Choroid plexus epithelial cell (primary cell): ENCODE data around the gene FNDC11.
"Not testable (repeated sequence)": the region's sequence is repeated elsewhere in the genome, so short reads cannot be mapped to it uniquely, and the experiment has no call there.

Experiments
- DNase-seq: peaks from one replicate; pipeline ENCODE4 v3.0.0-alpha.2; 2010; ENCODE audit warnings: low read depth
- H3K4me3 ChIP-seq: 2 replicates; pipeline ENCODE4 v1.5.1; 2011; ENCODE audit warnings: low read depth, mild to moderate bottlenecking, control low read depth, low read length, moderate library complexity
- CTCF ChIP-seq: conservative IDR thresholded peaks from 2 replicates; pipeline ENCODE4 v1.5.1; 2011; ENCODE audit warnings: low read depth, mild to moderate bottlenecking, control low read depth, inconsistent platforms, low read length, moderate library complexity

FNDC11 gene

DNA sequence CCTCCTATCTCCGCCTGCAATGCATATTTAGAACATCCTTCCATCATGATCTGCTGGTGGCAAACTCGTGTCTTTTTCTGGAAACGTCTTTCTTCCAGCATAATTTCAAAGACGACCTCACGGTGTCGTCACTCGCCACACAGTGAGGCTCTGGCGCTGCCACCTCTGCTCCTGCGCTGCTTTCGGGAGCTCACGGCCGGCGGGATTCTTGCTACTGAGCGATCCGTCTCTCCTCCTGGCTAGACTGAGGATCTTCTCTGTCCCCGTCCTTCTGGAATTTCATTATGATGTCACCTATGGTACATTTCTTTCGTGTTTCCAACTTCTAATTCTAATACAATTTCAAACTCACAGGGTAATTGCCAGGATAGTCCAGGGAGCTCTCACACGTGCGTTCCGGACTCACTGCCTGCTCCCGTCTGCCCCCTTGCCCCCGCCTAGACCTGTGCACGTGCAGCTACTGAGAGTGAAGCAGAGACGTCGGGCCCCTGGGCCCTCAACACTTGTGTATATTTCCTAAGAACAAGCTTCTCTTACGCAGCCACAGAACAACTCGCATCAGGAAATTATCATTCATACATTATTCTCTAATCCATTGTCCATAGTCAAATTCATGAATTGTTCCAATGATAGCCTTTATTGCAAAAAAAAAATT, 45.6 kb downstream of the FNDC11 start:
- TF ChIP-seq CTCF = no peak
- DNase-seq = no peak

GRCh38 chr20:63601679-63602078, 47.7 kb downstream of the FNDC11 start:
- DNase-seq, H3K4me3 ChIP-seq: not testable (repeated sequence)

More for the DNA sequence above, 45.6 kb downstream of the FNDC11 start:
- no peak overlapping the region for H3K4me3 ChIP-seq

GRCh38 chr20:63602321-63602720, 48.4 kb downstream of the FNDC11 start:
- TF ChIP-seq CTCF = no peak
- DNase-seq = no peak
- no peak overlapping the region for H3K4me3 ChIP-seq
